ENCODE measurements around the gene OR8K3. TPM values are rescaled to one million over a fixed set of nuclear protein-coding genes. Genes with fewer than 3 reads are reported as not detected.

OR8K3 gene
- total RNA-seq, result not detected
- polyA plus RNA-seq (ENCODE audit: insufficient read length in 6 of 6), result not detected
- long read RNA-seq, donor 1, result 0 reads
- long read RNA-seq, donor 2, result 0 reads
- long read RNA-seq, donor 3, result 0 reads
- long read RNA-seq, donor 4, result 0 reads
- long read RNA-seq, donor 5, result 0 reads
- long read RNA-seq, donor 6, result 0 reads
- long read RNA-seq, donor 7, result 0 reads
- long read RNA-seq, donor 8, result 0 reads
- long read RNA-seq, donor 9, result 0 reads
- long read RNA-seq, donor 10, result 0 reads
- long read RNA-seq, donor 11, result 0 reads
- long read RNA-seq, donor 12, result 0 reads

DNA sequence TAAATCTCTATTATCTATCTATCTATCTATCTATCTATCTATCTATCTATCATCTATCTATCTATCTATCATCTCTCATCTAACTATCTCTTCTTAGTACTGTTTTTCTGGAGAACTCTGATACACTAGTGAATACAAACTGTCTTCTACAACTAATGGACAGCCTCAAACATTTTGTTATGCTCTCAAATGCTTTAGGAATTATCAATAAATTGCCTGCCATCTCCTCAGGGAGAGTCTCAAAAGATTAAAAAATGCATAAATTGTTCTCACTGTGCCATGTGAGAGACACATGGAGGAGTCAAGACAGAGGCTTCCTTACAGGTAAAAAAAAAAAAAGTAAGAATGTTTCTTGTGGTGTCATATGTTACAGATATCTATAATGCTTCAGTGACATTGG lies at the start of gene OR8K3:
OR8K3 (plus strand) TSS at position 301 of the 400 bp plus-strand sequence. CDS start 3,163 bp downstream, outside the sequence.
- no peak within 1 kb of the TSS for H3K27ac ChIP-seq
- H3K9me3 ChIP-seq, result no peaks in the 10 kb centered on the region
- TF ChIP-seq, protein P1, sequence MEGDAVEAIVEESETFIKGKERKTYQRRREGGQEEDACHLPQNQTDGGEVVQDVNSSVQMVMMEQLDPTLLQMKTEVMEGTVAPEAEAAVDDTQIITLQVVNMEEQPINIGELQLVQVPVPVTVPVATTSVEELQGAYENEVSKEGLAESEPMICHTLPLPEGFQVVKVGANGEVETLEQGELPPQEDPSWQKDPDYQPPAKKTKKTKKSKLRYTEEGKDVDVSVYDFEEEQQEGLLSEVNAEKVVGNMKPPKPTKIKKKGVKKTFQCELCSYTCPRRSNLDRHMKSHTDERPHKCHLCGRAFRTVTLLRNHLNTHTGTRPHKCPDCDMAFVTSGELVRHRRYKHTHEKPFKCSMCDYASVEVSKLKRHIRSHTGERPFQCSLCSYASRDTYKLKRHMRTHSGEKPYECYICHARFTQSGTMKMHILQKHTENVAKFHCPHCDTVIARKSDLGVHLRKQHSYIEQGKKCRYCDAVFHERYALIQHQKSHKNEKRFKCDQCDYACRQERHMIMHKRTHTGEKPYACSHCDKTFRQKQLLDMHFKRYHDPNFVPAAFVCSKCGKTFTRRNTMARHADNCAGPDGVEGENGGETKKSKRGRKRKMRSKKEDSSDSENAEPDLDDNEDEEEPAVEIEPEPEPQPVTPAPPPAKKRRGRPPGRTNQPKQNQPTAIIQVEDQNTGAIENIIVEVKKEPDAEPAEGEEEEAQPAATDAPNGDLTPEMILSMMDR (IDR thresholded peaks at IDR 0.05), result no peak
- H3K27me3 ChIP-seq, result no peaks in the 10 kb centered on the region
- H3K4me3 ChIP-seq, result no peak within 1 kb of the TSS
- DNase-seq, result no peak
- ATAC-seq, result no peak
- intact Hi-C loops (cut with DNase I), result no loop called here
- H3K36me3 ChIP-seq, result no peaks in the 10 kb centered on the region
- no peaks in the 10 kb centered on the region for H3K4me1 ChIP-seq

DNA sequence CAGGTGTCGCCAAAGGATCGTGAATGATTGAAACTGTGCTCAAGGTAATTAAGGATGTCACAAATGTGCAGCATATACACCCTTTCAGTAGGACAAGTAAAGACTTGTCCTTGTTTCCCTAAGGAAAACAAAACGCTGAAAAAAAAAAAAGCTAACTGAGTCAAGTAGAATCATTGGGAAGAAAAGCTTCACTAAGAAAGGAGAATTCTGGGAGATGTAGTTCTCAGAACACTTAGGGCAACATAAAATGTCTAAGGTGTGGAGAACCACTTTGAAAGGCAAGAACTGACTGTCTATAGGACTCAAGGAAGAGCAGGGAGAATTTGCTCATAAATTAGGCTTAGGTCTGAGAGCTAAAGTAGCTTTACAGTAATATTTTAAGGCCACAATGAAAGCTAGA lies 43.9 kb upstream of the OR8K3 start:
- intact Hi-C loops (cut with DNase I), result no loop called here
- Histone ChIP-seq H3K4me3 (no peak overlapping the region), H3K36me3 (no peaks in the 10 kb centered on the region), H3K9me3 (peaks cover 0 to 18% of the 10 kb centered on the region in 2 donors), H3K4me1 (no peaks in the 10 kb centered on the region), H3K27ac (no peak overlapping the region), H3K27me3 (no peaks in the 10 kb centered on the region)
- DNase-seq (no peak), ATAC-seq (no peak)
- TF ChIP-seq, protein P1 (IDR thresholded peaks at IDR 0.05), result no peak

DNA sequence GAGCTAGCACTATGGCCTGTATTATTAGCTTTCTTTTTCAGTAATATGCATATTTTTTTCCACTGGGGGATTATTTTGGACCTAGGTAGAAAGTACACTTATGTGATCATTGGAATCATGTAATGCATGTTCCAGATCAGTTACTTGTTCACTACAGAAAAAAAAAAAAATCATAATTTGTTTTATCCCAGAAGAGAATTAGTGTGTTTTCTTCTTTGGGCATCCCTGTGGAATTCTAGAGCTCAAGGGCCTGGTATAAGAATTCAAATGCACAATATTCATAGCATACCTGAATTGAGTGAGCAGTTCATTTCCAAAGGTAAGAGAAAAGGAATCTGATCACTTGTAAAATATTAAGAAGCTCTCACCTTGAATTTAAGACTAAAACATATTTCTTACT lies 41.1 kb upstream of the OR8K3 start, which contains the start of gene OR5T1:
OR5T1 (plus strand) TSS at position 301 of the 400 bp plus-strand sequence. CDS start 1,485 bp downstream, outside the sequence.
- DNase-seq (no peak), ATAC-seq (no peak)
- H3K27ac ChIP-seq, result no peak within 1 kb of the TSS
- peaks cover 0 to 16% of the 10 kb centered on the region in 2 donors for H3K9me3 ChIP-seq
- no peaks in the 10 kb centered on the region for H3K4me1 ChIP-seq
- intact Hi-C loops (cut with DNase I), result no loop called here
- no peaks in the 10 kb centered on the region for H3K36me3 ChIP-seq
- TF ChIP-seq, protein P1 (IDR thresholded peaks at IDR 0.05), result no peak
- H3K4me3 ChIP-seq, result no peak within 1 kb of the TSS
- no peaks in the 10 kb centered on the region for H3K27me3 ChIP-seq

DNA sequence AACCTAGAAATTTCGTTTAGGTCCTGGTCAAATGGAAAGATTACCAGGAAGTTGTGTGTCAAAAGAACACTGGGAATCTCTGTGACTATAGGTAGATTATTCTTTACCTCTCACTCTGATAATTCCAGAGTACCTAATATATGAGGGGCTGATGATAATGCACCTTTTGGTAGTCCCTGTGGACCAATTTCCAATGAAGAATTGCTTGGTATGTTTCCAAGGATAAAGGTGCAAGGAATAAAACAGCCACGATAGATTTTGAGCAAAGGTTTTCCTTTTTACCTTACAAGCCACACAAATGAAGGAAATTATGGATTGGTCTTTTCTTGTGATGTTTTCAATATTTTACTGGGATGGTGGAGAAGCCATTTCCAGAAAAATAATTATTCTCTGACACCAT lies 22.8 kb upstream of the OR8K3 start, which contains the start of gene OR8H1:
OR8H1 (minus strand) TSS at position 101 of the 400 bp plus-strand sequence. CDS start 1,192 bp downstream, outside the sequence.
- Histone ChIP-seq H3K36me3 (no peaks in the 10 kb centered on the region), H3K9me3 (no peaks in the 10 kb centered on the region), H3K4me3 (no peak within 1 kb of the TSS), H3K27ac (no peak within 1 kb of the TSS), H3K27me3 (no peaks in the 10 kb centered on the region), H3K4me1 (no peaks in the 10 kb centered on the region)
- ATAC-seq (no peak), DNase-seq (no peak)
- intact Hi-C loops (cut with DNase I), result no loop called here
- TF ChIP-seq, protein P1 (IDR thresholded peaks at IDR 0.05), result no peak

DNA sequence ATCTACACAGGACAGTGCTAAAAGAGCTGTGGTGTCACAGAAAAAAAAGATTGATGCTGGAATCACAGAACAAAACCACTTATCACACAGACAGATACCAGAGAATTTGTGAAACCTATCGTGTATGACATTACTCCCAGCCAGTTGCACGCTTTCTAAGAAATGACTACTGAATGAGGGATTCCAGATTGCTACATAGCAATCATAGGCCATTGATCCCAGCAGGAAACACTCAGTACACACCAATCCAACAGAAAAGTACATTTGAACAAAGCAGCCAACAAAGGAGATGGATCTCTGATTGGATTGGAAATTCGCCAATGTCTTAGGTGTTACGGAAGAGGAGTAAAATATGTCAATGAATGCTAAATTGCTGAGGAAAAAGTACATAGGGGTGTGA lies 18.0 kb upstream of the OR8K3 start:
- Histone ChIP-seq H3K9me3 (no peaks in the 10 kb centered on the region), H3K4me1 (no peaks in the 10 kb centered on the region), H3K27me3 (no peaks in the 10 kb centered on the region), H3K27ac (no peak overlapping the region), H3K4me3 (no peak overlapping the region), H3K36me3 (no peaks in the 10 kb centered on the region)
- no peak for ATAC-seq
- no peak for DNase-seq
- intact Hi-C loops (cut with DNase I), result no loop called here
- TF ChIP-seq, protein P1 (IDR thresholded peaks at IDR 0.05), result no peak

Data from left lung (tissue), 14 donors.